Body of pancreas (tissue), 4 donors: ENCODE results near the gene FOXS1. TPM values are rescaled to one million over a fixed set of nuclear protein-coding genes. Genes with fewer than 3 reads are reported as not detected.

ENCODE experiments used
- ATAC-seq: fragments of 150-250 bp; one replicate; pipeline ENCODE4 v1.9.1; 2016
- DNase-seq, 4 donors: peaks; one replicate each; pipeline ENCODE4 v3.0.0-alpha.2; 2019
- H3K27ac ChIP-seq, 4 donors: fragments of 200-600 bp; sonication (generic); 1 replicate in 3 of 4; 2 replicates in 1 of 4; pipeline versions ENCODE4 v1.5.1 to v1.6.1; 2016 to 2019; ENCODE audit warnings: mild to moderate bottlenecking in 1 of 4, mixed read lengths in 1 of 4, moderate library complexity in 1 of 4
- H3K27me3 ChIP-seq, 2 donors: fragments of 200-600 bp; sonication (generic); one replicate each; pipeline ENCODE4 v1.6.0; 2016; ENCODE audit warnings: mild to moderate bottlenecking in 1 of 2
- H3K36me3 ChIP-seq, 2 donors: fragments of 200-600 bp; sonication (generic); replicated peaks in 1 of 2; 2 replicates each; pipeline ENCODE4 v1.5.1; 2016; ENCODE audit warnings: low read depth in 2 of 2; ENCODE audit not compliant: insufficient read depth in 1 of 2
- H3K4me1 ChIP-seq: fragments of 200-600 bp; sonication (generic); one replicate; pipeline ENCODE4 v1.6.0; 2016
- H3K4me3 ChIP-seq, 2 donors: fragments of 200-600 bp; sonication (generic); 1 replicate in 1 of 2; 2 replicates in 1 of 2; pipeline ENCODE4 v1.5.1; 2016 to 2019
- H3K9me3 ChIP-seq, 3 donors: fragments of 200-600 bp; sonication (generic); 1 replicate in 2 of 3; 2 replicates in 1 of 3; pipeline ENCODE4 v1.5.1; 2016
- CTCF ChIP-seq, 7 experiments: fragments of 450-650 bp in 4 of 7; fragments of 200-600 bp in 3 of 7; sonication (generic) in 3 of 7; IDR thresholded peaks; one replicate each; pipeline ENCODE4 v1.5.1; 2016 to 2019; ENCODE audit warnings: antibody characterized with exemption in 7 of 7
- POLR2A ChIP-seq, 3 donors: fragments of 450-650 bp; IDR thresholded peaks; one replicate each; pipeline ENCODE4 v1.6.1; 2016; ENCODE audit warnings: antibody characterized with exemption in 3 of 3, mild to moderate bottlenecking in 2 of 3
- WGBS, 2 donors: methylation state at CpG; one replicate each; pipeline ENCODE4 v1.1.5; 2017; 5-methylcytosine and 5-hydroxymethylcytosine counted together
- intact Hi-C: fragments of 100-400 bp; cut with DNase I; formaldehyde crosslinking; loops from one replicate; pipeline ENCODE4 v1.15.1; 2023
- total RNA-seq, 2 donors: library from RNA; depleted of rRNA; stranded (reverse); fragments of >200 nt; gene quantifications; one replicate each; pipeline ENCODE4 v1.1.0, GENCODE V29; 2016

The FOXS1 gene
- total RNA-seq, 2 donors from 2014 or later, result 3.0 TPM; not detected in 1

GRCh38 chr20:31842471-31843157 lies 2.8 kb downstream of the FOXS1 start:
- Histone ChIP-seq H3K36me3 (no peaks in the 10 kb centered on the region), H3K27ac (peak overlapping the region in 1 of 4 donors; percentile 37), H3K4me3 (no peak overlapping the region), H3K9me3 (no peaks in the 10 kb centered on the region), H3K4me1 (no peaks in the 10 kb centered on the region), H3K27me3 (no peaks in the 10 kb centered on the region)
- WGBS, 2 donors, result 46 to 66% methylated on average over 6 to 12 of the region's 12 CpGs
- intact Hi-C loops, result loop anchor here (5.0 kb wide), 1 partner anchor 115 kb away; no protein-coding TSS in a partner anchor
- ATAC-seq, result peak; percentile 36
- no peak for TF ChIP-seq POLR2A (IDR thresholded peaks at IDR 0.05)
- no peak for TF ChIP-seq CTCF (IDR thresholded peaks at IDR 0.05)
- DNase-seq, result peak in 1 of 4 donors; percentile 34

GRCh38 chr20:31841928-31842327 lies 3.5 kb downstream of the FOXS1 start:
- H3K27me3 ChIP-seq, result no peaks in the 10 kb centered on the region
- peak overlapping the region in 1 of 4 donors; percentile 37 for H3K27ac ChIP-seq
- WGBS, 2 donors, result 39 to 50% methylated on average over 6 to 8 of the region's 8 CpGs
- H3K4me3 ChIP-seq, result no peak overlapping the region
- TF ChIP-seq POLR2A (IDR thresholded peaks at IDR 0.05) (no peak), CTCF (IDR thresholded peaks at IDR 0.05) (no peak)
- intact Hi-C loops, result loop anchor here (5.0 kb wide), 1 partner anchor 115 kb away; no protein-coding TSS in a partner anchor
- peak in 1 of 4 donors; percentile 20 for DNase-seq
- H3K9me3 ChIP-seq, result no peaks in the 10 kb centered on the region
- H3K4me1 ChIP-seq, result no peaks in the 10 kb centered on the region
- no peaks in the 10 kb centered on the region for H3K36me3 ChIP-seq
- no peak for ATAC-seq

- ATAC-seq (no peak), DNase-seq (no peak)
- Histone ChIP-seq H3K27me3 (no peaks in the 10 kb centered on the region), H3K27ac (no peak overlapping the region), H3K4me1 (peaks cover 4% of the 10 kb centered on the region), H3K4me3 (no peak overlapping the region), H3K36me3 (no peaks in the 10 kb centered on the region), H3K9me3 (no peaks in the 10 kb centered on the region)
- intact Hi-C loops, result loop anchor here (5.0 kb wide), 1 partner anchor 116 kb away; no protein-coding TSS in a partner anchor
- 67 to 73% methylated on average over 8 to 15 of the region's 15 CpGs for WGBS, 2 donors
- TF ChIP-seq CTCF (IDR thresholded peaks at IDR 0.05), result no peak
- TF ChIP-seq POLR2A (IDR thresholded peaks at IDR 0.05), result no peak
Measured at GRCh38 chr20:31840906-31841816, 4.2 kb downstream of the FOXS1 start.

GRCh38 chr20:31839782-31840487 lies 5.5 kb downstream of the FOXS1 start:
- H3K27ac ChIP-seq, result no peak overlapping the region
- ATAC-seq (no peak), DNase-seq (no peak)
- H3K4me3 ChIP-seq, result no peak overlapping the region
- intact Hi-C loops, result loop anchor here (5.0 kb wide), 1 partner anchor 117 kb away; no protein-coding TSS in a partner anchor
- no peaks in the 10 kb centered on the region for H3K36me3 ChIP-seq
- TF ChIP-seq POLR2A (IDR thresholded peaks at IDR 0.05) (no peak), CTCF (IDR thresholded peaks at IDR 0.05) (no peak)
- H3K9me3 ChIP-seq, result no peaks in the 10 kb centered on the region
- WGBS, 2 donors, result 55 to 74% methylated on average over 3 to 5 of the region's 5 CpGs
- no peaks in the 10 kb centered on the region for H3K27me3 ChIP-seq
- H3K4me1 ChIP-seq, result peaks cover 6% of the 10 kb centered on the region
